ENCODE data around the gene CTSL.

CTSL gene

DNA sequence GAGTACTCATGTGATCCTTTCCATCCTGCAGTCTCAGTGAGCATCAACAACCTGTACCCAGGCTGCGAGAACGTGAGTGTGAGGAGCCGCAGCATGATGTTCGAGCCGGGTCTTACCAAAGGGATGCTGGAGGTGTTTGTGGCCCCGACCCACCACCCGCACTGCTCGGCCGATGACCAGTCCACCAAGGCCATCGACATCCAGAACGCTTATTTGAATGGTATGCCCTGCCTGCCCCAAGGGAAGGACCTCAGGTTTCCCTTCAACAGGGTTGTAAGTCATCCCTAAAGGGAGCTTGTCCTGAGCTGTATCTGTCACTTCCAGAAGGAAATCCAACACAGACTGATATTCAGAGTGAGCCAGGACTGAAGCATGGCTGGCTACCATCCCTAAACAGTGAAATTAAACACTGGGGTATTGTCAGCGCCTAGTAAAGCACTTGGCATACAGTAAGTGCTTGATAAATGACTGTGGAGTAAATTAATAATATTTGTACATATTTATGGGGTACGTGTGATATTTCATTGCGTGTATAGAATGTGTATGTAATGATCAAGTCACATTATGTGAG, 39.3 kb upstream of the CTSL start:
- Mint-ChIP-seq H3K36me3 (no peaks in the 10 kb centered on the region), H3K4me3 (no peak overlapping the region), H3K4me1 (peaks cover 32% of the 10 kb centered on the region), H3K27me3 (peaks cover 3% of the 10 kb centered on the region), H3K27ac (no peak overlapping the region), H3K9me3 (no peaks in the 10 kb centered on the region)
- DNase-seq = no peak
- CTCF ChIA-PET = no interaction called here

DNA sequence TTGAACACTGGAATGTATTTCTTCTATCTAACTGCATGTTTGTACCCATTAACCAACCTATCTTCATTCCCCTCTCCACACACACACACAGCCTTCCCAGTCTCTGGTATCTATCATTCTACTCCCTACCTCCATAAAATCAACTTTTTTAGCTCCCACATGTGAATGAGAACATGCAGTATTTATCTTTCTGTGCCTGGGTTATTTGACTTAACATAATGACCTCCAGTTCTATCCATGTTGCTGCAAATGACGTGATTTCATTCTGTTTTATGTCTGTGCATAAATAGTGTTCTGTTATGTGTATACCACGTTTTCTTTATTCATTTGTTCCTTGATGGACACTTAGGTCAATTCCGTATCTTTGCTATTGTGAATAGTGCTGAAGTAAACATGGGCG, 38.7 kb upstream of the CTSL start:
- Mint-ChIP-seq H3K9me3 (no peaks in the 10 kb centered on the region), H3K4me1 (peaks cover 32% of the 10 kb centered on the region), H3K4me3 (no peak overlapping the region), H3K36me3 (no peaks in the 10 kb centered on the region), H3K27me3 (peaks cover 3% of the 10 kb centered on the region), H3K27ac (no peak overlapping the region)
- DNase-seq = no peak
- CTCF ChIA-PET = no interaction called here

GRCh38 chr9:87694236-87694755, 31.6 kb upstream of the CTSL start:
- no peaks in the 10 kb centered on the region for H3K4me1 Mint-ChIP-seq
- H3K36me3 Mint-ChIP-seq = peaks cover 9% of the 10 kb centered on the region
- H3K27me3 Mint-ChIP-seq = peaks cover 6% of the 10 kb centered on the region
- peaks cover 14% of the 10 kb centered on the region for H3K9me3 Mint-ChIP-seq
- no peak for DNase-seq
- CTCF ChIA-PET = no interaction called here
- H3K27ac Mint-ChIP-seq = no peak overlapping the region
- no peak overlapping the region for H3K4me3 Mint-ChIP-seq

- Mint-ChIP-seq H3K4me3 (no peak overlapping the region), H3K36me3 (peaks cover 9% of the 10 kb centered on the region), H3K4me1 (no peaks in the 10 kb centered on the region), H3K27me3 (peaks cover 13% of the 10 kb centered on the region), H3K9me3 (peaks cover 14% of the 10 kb centered on the region), H3K27ac (no peak overlapping the region)
- DNase-seq = no peak
- CTCF ChIA-PET = no interaction called here
Measured at GRCh38 chr9:87695523-87695922, 30.4 kb upstream of the CTSL start.

DNA sequence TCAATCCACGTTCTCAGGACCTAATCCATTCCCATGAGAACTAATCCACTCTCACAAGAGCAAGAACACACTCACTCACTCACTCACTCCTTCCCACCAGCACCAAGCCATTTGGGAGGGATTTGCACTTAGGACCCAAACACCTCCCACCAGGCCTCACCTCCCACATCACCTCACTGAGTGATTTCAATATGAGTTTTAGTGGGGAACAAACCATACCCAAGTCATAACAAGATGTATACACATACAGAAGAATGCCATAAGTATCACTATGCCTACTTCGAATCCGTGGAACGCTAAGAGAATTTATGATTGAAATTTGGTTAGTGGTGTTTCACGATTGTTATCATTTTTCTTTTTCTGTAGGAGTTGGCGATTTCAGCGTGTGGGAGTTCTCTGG, 29.3 kb upstream of the CTSL start:
- no peaks in the 10 kb centered on the region for H3K4me1 Mint-ChIP-seq
- H3K4me3 Mint-ChIP-seq = no peak overlapping the region
- peaks cover 14% of the 10 kb centered on the region for H3K9me3 Mint-ChIP-seq
- no peak overlapping the region for H3K27ac Mint-ChIP-seq
- peaks cover 15% of the 10 kb centered on the region for H3K27me3 Mint-ChIP-seq
- peaks cover 9% of the 10 kb centered on the region for H3K36me3 Mint-ChIP-seq
- no peak for DNase-seq
- CTCF ChIA-PET = no interaction called here

- H3K27me3 Mint-ChIP-seq = peaks cover 27% of the 10 kb centered on the region
- peaks cover 3% of the 10 kb centered on the region for H3K4me1 Mint-ChIP-seq
- peaks cover 8% of the 10 kb centered on the region for H3K9me3 Mint-ChIP-seq
- no peak overlapping the region for H3K4me3 Mint-ChIP-seq
- peaks cover 7% of the 10 kb centered on the region for H3K36me3 Mint-ChIP-seq
- CTCF ChIA-PET = no interaction called here
- DNase-seq = no peak
- no peak overlapping the region for H3K27ac Mint-ChIP-seq
Measured at GRCh38 chr9:87698069-87698809, 27.7 kb upstream of the CTSL start.

DNA sequence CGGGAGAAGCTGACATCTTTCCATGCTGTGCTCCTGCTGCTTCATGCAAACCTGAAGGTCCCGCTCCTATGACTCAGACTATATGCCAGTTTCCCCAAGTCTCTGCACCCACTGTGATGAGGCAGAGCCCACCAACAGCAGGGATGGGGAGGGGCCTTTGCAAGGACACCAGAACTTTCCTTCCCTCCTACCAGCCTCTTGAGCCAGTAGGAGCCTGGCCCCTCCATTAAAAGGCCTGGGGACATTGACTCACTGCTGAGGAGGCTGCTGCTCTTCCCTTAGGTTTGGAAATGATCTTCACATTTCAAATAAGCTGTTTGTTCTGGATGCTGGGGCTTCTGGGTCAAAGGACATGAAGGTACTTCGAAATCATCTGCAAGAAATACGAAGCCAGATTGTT, 26.1 kb upstream of the CTSL start:
- no peak overlapping the region for H3K4me3 Mint-ChIP-seq
- DNase-seq = no peak
- CTCF ChIA-PET = interaction anchor here (0.6 kb wide), 1 partner anchor 32 kb away, joined by 3 read pairs; no protein-coding TSS in a partner anchor
- H3K4me1 Mint-ChIP-seq = peaks cover 8% of the 10 kb centered on the region
- H3K27me3 Mint-ChIP-seq = peaks cover 31% of the 10 kb centered on the region
- no peaks in the 10 kb centered on the region for H3K9me3 Mint-ChIP-seq
- no peaks in the 10 kb centered on the region for H3K36me3 Mint-ChIP-seq
- no peak overlapping the region for H3K27ac Mint-ChIP-seq

GRCh38 chr9:87701491-87701890, 24.4 kb upstream of the CTSL start:
- CTCF ChIA-PET = no interaction called here
- H3K27me3 Mint-ChIP-seq = peaks cover 40% of the 10 kb centered on the region
- H3K27ac Mint-ChIP-seq = no peak overlapping the region
- no peaks in the 10 kb centered on the region for H3K36me3 Mint-ChIP-seq
- H3K4me1 Mint-ChIP-seq = peaks cover 8% of the 10 kb centered on the region
- H3K9me3 Mint-ChIP-seq = no peaks in the 10 kb centered on the region
- H3K4me3 Mint-ChIP-seq = no peak overlapping the region
- DNase-seq = no peak

GRCh38 chr9:87701931-87702421, 23.9 kb upstream of the CTSL start:
- Mint-ChIP-seq H3K27ac (no peak overlapping the region), H3K36me3 (no peaks in the 10 kb centered on the region), H3K27me3 (peaks cover 45% of the 10 kb centered on the region), H3K9me3 (no peaks in the 10 kb centered on the region), H3K4me1 (peaks cover 8% of the 10 kb centered on the region), H3K4me3 (no peak overlapping the region)
- CTCF ChIA-PET = no interaction called here
- DNase-seq = no peak

- no peaks in the 10 kb centered on the region for H3K9me3 Mint-ChIP-seq
- no peak overlapping the region for H3K27ac Mint-ChIP-seq
- DNase-seq = no peak
- CTCF ChIA-PET = interaction anchor here (0.6 kb wide), 1 partner anchor 1293 kb away, joined by 6 read pairs; no protein-coding TSS in a partner anchor
- peaks cover 48% of the 10 kb centered on the region for H3K27me3 Mint-ChIP-seq
- H3K4me1 Mint-ChIP-seq = peaks cover 15% of the 10 kb centered on the region
- H3K4me3 Mint-ChIP-seq = no peak overlapping the region
- no peaks in the 10 kb centered on the region for H3K36me3 Mint-ChIP-seq
Measured at GRCh38 chr9:87702921-87703320, 23.0 kb upstream of the CTSL start.

DNA sequence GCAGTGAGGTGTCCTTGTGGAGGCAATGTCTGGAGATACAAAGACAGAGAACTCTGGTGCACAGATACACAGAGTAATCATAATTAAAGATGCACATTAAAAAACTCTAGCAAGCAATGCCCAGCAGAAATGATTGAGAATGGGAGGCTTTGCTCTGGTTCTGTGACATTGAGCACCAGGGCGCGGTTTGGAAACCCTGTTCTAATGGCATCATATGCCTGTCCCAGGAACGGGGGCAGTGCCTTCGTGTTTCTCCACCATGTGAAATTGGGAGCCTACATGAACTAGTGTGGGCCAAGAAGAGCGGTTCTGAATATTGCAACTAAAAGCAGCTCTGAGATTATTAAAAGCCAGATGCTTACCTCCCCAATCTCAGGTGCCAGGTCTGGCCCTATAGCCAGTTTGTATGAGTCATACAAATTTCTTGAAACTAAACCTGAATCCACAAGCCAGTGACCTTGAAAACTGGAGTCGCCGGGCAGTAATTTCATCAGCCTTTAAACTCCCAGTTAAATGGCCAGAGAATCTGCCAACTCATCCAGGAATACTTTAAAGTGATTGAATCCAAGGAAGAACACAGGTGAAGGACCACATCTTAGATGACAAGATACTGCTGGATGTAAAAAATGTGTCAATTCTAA, 22.2 kb upstream of the CTSL start:
- no peak for DNase-seq
- Mint-ChIP-seq H3K9me3 (no peaks in the 10 kb centered on the region), H3K27ac (no peak overlapping the region), H3K4me1 (peaks cover 22% of the 10 kb centered on the region), H3K4me3 (no peak overlapping the region), H3K36me3 (no peaks in the 10 kb centered on the region), H3K27me3 (peaks cover 42% of the 10 kb centered on the region)
- CTCF ChIA-PET = no interaction called here

DNA sequence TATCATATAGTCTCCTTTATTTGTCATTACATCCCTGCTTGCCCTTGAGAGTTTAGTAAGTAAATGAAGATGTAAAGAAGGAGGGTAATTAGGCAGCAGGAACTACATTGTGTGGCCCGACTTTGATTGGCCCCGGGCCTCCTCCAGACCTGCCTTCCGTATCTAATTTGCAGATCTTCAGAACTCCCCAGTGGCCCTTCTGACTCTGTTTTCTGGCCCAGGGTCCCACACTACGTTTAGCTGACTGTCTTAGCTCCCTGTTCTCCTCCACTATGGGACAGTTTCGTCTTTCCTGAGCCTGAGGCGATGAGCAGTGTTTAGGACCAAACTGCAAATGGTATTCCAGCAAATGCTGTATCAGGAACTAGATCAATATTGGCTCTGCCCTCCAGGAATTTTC, 21.6 kb upstream of the CTSL start:
- Mint-ChIP-seq H3K36me3 (no peaks in the 10 kb centered on the region), H3K27ac (no peak overlapping the region), H3K27me3 (peaks cover 42% of the 10 kb centered on the region), H3K4me3 (no peak overlapping the region), H3K9me3 (no peaks in the 10 kb centered on the region), H3K4me1 (peaks cover 28% of the 10 kb centered on the region)
- DNase-seq = no peak
- CTCF ChIA-PET = no interaction called here

- CTCF ChIA-PET = no interaction called here
- Mint-ChIP-seq H3K4me3 (no peak overlapping the region), H3K4me1 (peaks cover 45% of the 10 kb centered on the region)
Measured at GRCh38 chr9:87706066-87706739, 19.7 kb upstream of the CTSL start.

DNA sequence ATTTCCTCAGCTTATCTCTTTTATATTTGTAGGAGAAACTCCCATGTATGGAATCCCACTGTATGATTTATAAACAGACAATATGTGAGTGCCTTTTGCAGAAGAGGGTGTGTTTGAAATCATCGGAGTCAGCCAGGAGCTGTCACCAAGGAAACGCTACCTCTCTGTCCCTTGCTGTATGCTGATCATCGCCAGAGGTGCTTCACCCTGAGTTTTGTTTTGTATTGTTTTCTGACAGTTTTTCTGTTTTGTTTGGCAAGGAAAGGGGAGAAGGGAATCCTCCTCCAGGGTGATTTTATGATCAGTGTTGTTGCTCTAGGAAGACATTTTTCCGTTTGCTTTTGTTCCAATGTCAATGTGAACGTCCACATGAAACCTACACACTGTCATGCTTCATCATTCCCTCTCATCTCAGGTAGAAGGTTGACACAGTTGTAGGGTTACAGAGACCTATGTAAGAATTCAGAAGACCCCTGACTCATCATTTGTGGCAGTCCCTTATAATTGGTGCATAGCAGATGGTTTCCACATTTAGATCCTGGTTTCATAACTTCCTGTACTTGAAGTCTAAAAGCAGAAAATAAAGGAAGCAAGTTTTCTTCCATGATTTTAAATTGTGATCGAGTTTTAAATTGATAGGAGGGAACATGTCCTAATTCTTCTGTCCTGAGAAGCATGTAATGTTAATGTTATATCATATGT, 18.0 kb upstream of the CTSL start:
- H3K27ac Mint-ChIP-seq = no peak overlapping the region
- no peak overlapping the region for H3K4me3 Mint-ChIP-seq
- H3K4me1 Mint-ChIP-seq = peaks cover 57% of the 10 kb centered on the region
- no peak for DNase-seq
- CTCF ChIA-PET = no interaction called here
- H3K36me3 Mint-ChIP-seq = no peaks in the 10 kb centered on the region
- no peaks in the 10 kb centered on the region for H3K9me3 Mint-ChIP-seq
- H3K27me3 Mint-ChIP-seq = peaks cover 22% of the 10 kb centered on the region

More at GRCh38 chr9:87706066-87706739, 19.7 kb upstream of the CTSL start:
- Mint-ChIP-seq H3K9me3 (no peaks in the 10 kb centered on the region), H3K27ac (no peak overlapping the region), H3K36me3 (no peaks in the 10 kb centered on the region), H3K27me3 (peaks cover 35% of the 10 kb centered on the region)
- DNase-seq = no peak
